Lung (tissue), 12 donors: ENCODE data around the gene MIB1. TPM values are rescaled to one million over a fixed set of nuclear protein-coding genes. Genes with fewer than 3 reads are reported as not detected.

ENCODE experiments used
- ATAC-seq: fragments of 200-7000 bp; cut with Tn5 transposase; one replicate; pipeline ENCODE4 v1.9.1; 2020; ENCODE audit warnings: moderate number of reproducible peaks; ENCODE audit not compliant: insufficient read depth, low FRiP score
- DNase-seq, 3 donors: peaks; one replicate each; pipeline ENCODE4 v3.0.0-alpha.2; 2013 to 2017
- H3K27ac ChIP-seq, 2 donors: one replicate each; pipeline ENCODE4 v1.5.1; 2013; ENCODE audit warnings: mild to moderate bottlenecking in 2 of 2, moderate library complexity in 2 of 2, control low read depth in 1 of 2, inconsistent platforms in 1 of 2, low read depth in 1 of 2, low read length in 1 of 2
- H3K27me3 ChIP-seq, 3 donors: one replicate each; pipeline ENCODE4 v1.5.1; 2013; ENCODE audit warnings: low read length in 2 of 3; ENCODE audit not compliant: control insufficient read depth in 3 of 3, insufficient read depth in 3 of 3
- H3K36me3 ChIP-seq, 4 donors: one replicate each; pipeline ENCODE4 v1.5.1; 2013; ENCODE audit warnings: low read length in 4 of 4, mild to moderate bottlenecking in 1 of 4, moderate library complexity in 1 of 4; ENCODE audit not compliant: control insufficient read depth in 4 of 4, insufficient read depth in 4 of 4
- H3K4me1 ChIP-seq, 5 donors: one replicate each; pipeline ENCODE4 v1.5.1; 2013; ENCODE audit warnings: low read length in 5 of 5, mild to moderate bottlenecking in 2 of 5, moderate library complexity in 1 of 5; ENCODE audit not compliant: control insufficient read depth in 5 of 5, insufficient read depth in 5 of 5
- H3K4me3 ChIP-seq: one replicate; pipeline ENCODE4 v1.5.1; 2013; ENCODE audit warnings: mild to moderate bottlenecking, control low read depth, moderate library complexity
- H3K9ac ChIP-seq, 2 donors: one replicate each; pipeline ENCODE4 v1.5.1; 2013; ENCODE audit warnings: low read length in 2 of 2, control low read depth in 1 of 2; ENCODE audit not compliant: insufficient read depth in 1 of 2
- H3K9me3 ChIP-seq, 4 donors: one replicate each; pipeline ENCODE4 v1.5.1; 2013; ENCODE audit warnings: low read length in 3 of 4, mild to moderate bottlenecking in 1 of 4, moderate library complexity in 1 of 4; ENCODE audit not compliant: control insufficient read depth in 4 of 4, insufficient read depth in 3 of 4
- CTCF ChIP-seq: IDR thresholded peaks from 2 replicates; pipeline ENCODE4 v1.5.1; 2012; ENCODE audit warnings: mild to moderate bottlenecking; ENCODE audit errors: control extremely low read depth, extremely low read depth
- WGBS, 2 donors: extraction: QIAGEN DNeasy Blood & Tissue Kit; methylation state at CpG; one replicate each; pipeline ENCODE4 v1.1.7; 2013; 5-methylcytosine and 5-hydroxymethylcytosine counted together
- polyA plus RNA-seq, 2 donors: library from polyadenylated mRNA; stranded (reverse); fragments of 200-250 nt; gene quantifications; one replicate each; pipeline ENCODE4 v1.2.1, GENCODE V29; 2013
- total RNA-seq, 2 donors: library from RNA; depleted of rRNA in 1 of 2; stranded (reverse); fragments of >200 nt in 1 of 2; gene quantifications; one replicate each; pipeline ENCODE4 v1.2.1, GENCODE V29; 2014 to 2021
- donor health status: control.
- donor health status: control.
- donor health status: Bipolar disorder and iron deficiency.
- donor health status: healthy.
- donor health status: DM: yes; HTN: yes; CAD: no.

The MIB1 gene
- total and polyA plus RNA-seq, 4 donors, result 4.5 to 62.0 (median 15.5) TPM

GRCh38 chr18:21722687-21723086 lies 17.9 kb upstream of the MIB1 start:
- DNase-seq (peak in 1 of 3 donors; percentile 45), ATAC-seq (no peak)
- no peak for TF ChIP-seq CTCF
- H3K36me3 ChIP-seq, result no peaks in the 10 kb centered on the region
- no peak overlapping the region for H3K4me3 ChIP-seq
- H3K9me3 ChIP-seq, result no peaks in the 10 kb centered on the region
- H3K27ac ChIP-seq, result no peak overlapping the region
- no peaks in the 10 kb centered on the region for H3K4me1 ChIP-seq
- no peaks in the 10 kb centered on the region for H3K27me3 ChIP-seq
- no peak overlapping the region for H3K9ac ChIP-seq
- 73 to 83% methylated on average over 2 of the region's 2 CpGs for WGBS, 2 donors

GRCh38 chr18:21725201-21725600 lies 15.4 kb upstream of the MIB1 start:
- DNase-seq (no peak), ATAC-seq (no peak)
- no peak overlapping the region for H3K27ac ChIP-seq
- no peaks in the 10 kb centered on the region for H3K27me3 ChIP-seq
- WGBS, 2 donors, result 83 to 89% methylated on average over 4 of the region's 4 CpGs
- H3K9me3 ChIP-seq, result no peaks in the 10 kb centered on the region
- H3K9ac ChIP-seq, result no peak overlapping the region
- TF ChIP-seq CTCF, result no peak
- H3K36me3 ChIP-seq, result peaks cover 0 to 3% (median 0%) of the 10 kb centered on the region in 4 donors
- no peak overlapping the region for H3K4me3 ChIP-seq
- H3K4me1 ChIP-seq, result no peaks in the 10 kb centered on the region

GRCh38 chr18:21727702-21728101 lies 12.9 kb upstream of the MIB1 start:
- no peaks in the 10 kb centered on the region for H3K4me1 ChIP-seq

More at GRCh38 chr18:21727702-21728101, 12.9 kb upstream of the MIB1 start:
- WGBS, 2 donors, result 61 to 85% methylated on average over 2 of the region's 2 CpGs
- H3K9ac ChIP-seq, result no peak overlapping the region
- H3K27me3 ChIP-seq, result no peaks in the 10 kb centered on the region
- no peak overlapping the region for H3K27ac ChIP-seq
- no peak for TF ChIP-seq CTCF
- ATAC-seq (no peak), DNase-seq (no peak)
- H3K36me3 ChIP-seq, result peaks cover 0 to 3% (median 0%) of the 10 kb centered on the region in 4 donors
- no peaks in the 10 kb centered on the region for H3K9me3 ChIP-seq
- H3K4me3 ChIP-seq, result no peak overlapping the region
